ENCODE results near the gene DDX41.
"Not testable (repeated sequence)": the region's sequence is repeated elsewhere in the genome, so short reads cannot be mapped to it uniquely, and the experiment has no call there.

The DDX41 gene

GRCh38 chr5:177537389-177538361 is 20.9 kb upstream of the DDX41 start:
- H4K20me1 ChIP-seq (ENCODE audit: insufficient read depth, low read length), result no peaks in the 10 kb centered on the region
- H3K79me2 ChIP-seq (ENCODE audit: insufficient read depth, low read length), result peaks cover 15% of the 10 kb centered on the region
- H3K9me3 ChIP-seq (ENCODE audit: low read length), result no peaks in the 10 kb centered on the region
- no peak overlapping the region for H3K9ac ChIP-seq (ENCODE audit: low read length)
- no peak for TF ChIP-seq CTCF (IDR thresholded peaks at IDR 0.05; ENCODE audit: low read length)
- TF ChIP-seq EZH2 (IDR thresholded peaks at IDR 0.05; ENCODE audit: borderline replicate concordance, low read length), result no peak
- H3K4me1 ChIP-seq (ENCODE audit: insufficient read depth, low read length, severe bottlenecking), result no peaks in the 10 kb centered on the region
- H2AFZ ChIP-seq (ENCODE audit: low read length), result no peak overlapping the region
- H3K4me2 ChIP-seq (ENCODE audit: low read length), result no peak overlapping the region
- H3K9me2 ChIP-seq (ENCODE audit: low read depth, low read length), result no peaks in the 10 kb centered on the region
- no peak overlapping the region for H3K4me3 ChIP-seq (ENCODE audit: low read depth, low read length, poor library complexity, severe bottlenecking)
- no peak overlapping the region for H3K27ac ChIP-seq (ENCODE audit: low read depth, low read length, poor library complexity, severe bottlenecking)
- no peaks in the 10 kb centered on the region for H3F3A ChIP-seq (ENCODE audit: insufficient read depth, low read length)
- H3K27me3 ChIP-seq (ENCODE audit: insufficient read depth, low read length), result no peaks in the 10 kb centered on the region
- peaks cover 75% of the 10 kb centered on the region for H3K36me3 ChIP-seq (ENCODE audit: insufficient read depth, low read length)

- H3K27ac ChIP-seq (ENCODE audit: low read depth, low read length, poor library complexity, severe bottlenecking), result no peak overlapping the region
- peaks cover 75% of the 10 kb centered on the region for H3K36me3 ChIP-seq (ENCODE audit: insufficient read depth, low read length)
- H3K27me3 ChIP-seq (ENCODE audit: insufficient read depth, low read length), result no peaks in the 10 kb centered on the region
- 0 out of 2 replicates have a peak, but pooled peaks cover 4% of the 10 kb centered on the region for H3K79me2 ChIP-seq (ENCODE audit: insufficient read depth, low read length)
- no peak overlapping the region for H2AFZ ChIP-seq (ENCODE audit: low read length)
- no peak overlapping the region for H3K4me3 ChIP-seq (ENCODE audit: low read depth, low read length, poor library complexity, severe bottlenecking)
- H3K9me3 ChIP-seq (ENCODE audit: low read length), result no peaks in the 10 kb centered on the region
- no peak overlapping the region for H3K4me2 ChIP-seq (ENCODE audit: low read length)
- H3K9me2 ChIP-seq (ENCODE audit: low read depth, low read length), result no peaks in the 10 kb centered on the region
- no peaks in the 10 kb centered on the region for H4K20me1 ChIP-seq (ENCODE audit: insufficient read depth, low read length)
- H3F3A ChIP-seq (ENCODE audit: insufficient read depth, low read length), result no peaks in the 10 kb centered on the region
- no peak for TF ChIP-seq CTCF (IDR thresholded peaks at IDR 0.05; ENCODE audit: low read length)
- no peak for TF ChIP-seq EZH2 (IDR thresholded peaks at IDR 0.05; ENCODE audit: borderline replicate concordance, low read length)
- no peak overlapping the region for H3K9ac ChIP-seq (ENCODE audit: low read length)
- H3K4me1 ChIP-seq (ENCODE audit: insufficient read depth, low read length, severe bottlenecking), result no peaks in the 10 kb centered on the region
Observed at GRCh38 chr5:177536386-177536785, 19.6 kb upstream of the DDX41 start.

- Histone ChIP-seq H3K4me1 (ENCODE audit: insufficient read depth, low read length, severe bottlenecking) (no peaks in the 10 kb centered on the region), H2AFZ (ENCODE audit: low read length) (no peak overlapping the region), H3K9me2 (ENCODE audit: low read depth, low read length) (no peaks in the 10 kb centered on the region), H3K27me3 (ENCODE audit: insufficient read depth, low read length) (no peaks in the 10 kb centered on the region), H3F3A (ENCODE audit: insufficient read depth, low read length) (no peaks in the 10 kb centered on the region), H3K9ac (ENCODE audit: low read length) (no peak overlapping the region), H3K36me3 (ENCODE audit: insufficient read depth, low read length) (peaks cover 82% of the 10 kb centered on the region), H3K4me2 (ENCODE audit: low read length) (no peak overlapping the region), H4K20me1 (ENCODE audit: insufficient read depth, low read length) (no peaks in the 10 kb centered on the region), H3K79me2 (ENCODE audit: insufficient read depth, low read length) (no peaks in the 10 kb centered on the region), H3K27ac (ENCODE audit: low read depth, low read length, poor library complexity, severe bottlenecking) (no peak overlapping the region), H3K4me3 (ENCODE audit: low read depth, low read length, poor library complexity, severe bottlenecking) (no peak overlapping the region), H3K9me3 (ENCODE audit: low read length) (no peaks in the 10 kb centered on the region)
- TF ChIP-seq CTCF (IDR thresholded peaks at IDR 0.05; ENCODE audit: low read length), result no peak
- no peak for TF ChIP-seq EZH2 (IDR thresholded peaks at IDR 0.05; ENCODE audit: borderline replicate concordance, low read length)
Observed at GRCh38 chr5:177535125-177535524, 18.4 kb upstream of the DDX41 start.

- not testable (repeated sequence) for H3K4me3 ChIP-seq (ENCODE audit: low read depth, low read length, poor library complexity, severe bottlenecking); H2AFZ ChIP-seq (ENCODE audit: low read length); H3F3A ChIP-seq (ENCODE audit: insufficient read depth, low read length); H3K27me3 ChIP-seq (ENCODE audit: insufficient read depth, low read length); H3K4me1 ChIP-seq (ENCODE audit: insufficient read depth, low read length, severe bottlenecking); H3K4me2 ChIP-seq (ENCODE audit: low read length); H4K20me1 ChIP-seq (ENCODE audit: insufficient read depth, low read length); H3K9ac ChIP-seq (ENCODE audit: low read length); H3K9me3 ChIP-seq (ENCODE audit: low read length); H3K27ac ChIP-seq (ENCODE audit: low read depth, low read length, poor library complexity, severe bottlenecking); H3K79me2 ChIP-seq (ENCODE audit: insufficient read depth, low read length); H3K9me2 ChIP-seq (ENCODE audit: low read depth, low read length)
- peaks cover 88% of the 10 kb centered on the region for H3K36me3 ChIP-seq (ENCODE audit: insufficient read depth, low read length)
Observed at GRCh38 chr5:177534433-177534832, 17.7 kb upstream of the DDX41 start.

Measured in OCI-LY1 (cell line).